ENCODE data around the gene RAB3GAP2.
"Not testable (repeated sequence)": the region's sequence is repeated elsewhere in the genome, so short reads cannot be mapped to it uniquely, and the experiment has no call there.

The RAB3GAP2 gene

DNA sequence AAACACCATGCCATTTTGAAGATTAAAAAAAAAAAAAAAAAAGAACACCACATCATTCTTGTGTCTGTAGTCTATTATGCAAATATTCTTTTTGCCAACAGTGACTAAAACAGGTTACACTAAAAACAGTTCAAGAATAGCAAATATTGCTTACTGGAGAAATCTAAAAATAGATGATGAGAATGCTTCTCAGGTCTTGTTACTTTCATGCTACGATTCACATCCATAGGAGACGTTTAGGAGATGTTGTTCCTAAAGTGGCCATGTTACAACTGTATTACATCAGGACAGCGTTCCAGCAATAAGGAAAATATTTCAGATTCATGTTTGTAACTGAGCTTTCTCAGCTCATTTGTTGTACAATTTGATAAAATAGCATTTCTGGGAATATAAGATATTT, 32.3 kb downstream of the RAB3GAP2 start:
- no peak for DNase-seq (ENCODE audit: low spot score)

DNA sequence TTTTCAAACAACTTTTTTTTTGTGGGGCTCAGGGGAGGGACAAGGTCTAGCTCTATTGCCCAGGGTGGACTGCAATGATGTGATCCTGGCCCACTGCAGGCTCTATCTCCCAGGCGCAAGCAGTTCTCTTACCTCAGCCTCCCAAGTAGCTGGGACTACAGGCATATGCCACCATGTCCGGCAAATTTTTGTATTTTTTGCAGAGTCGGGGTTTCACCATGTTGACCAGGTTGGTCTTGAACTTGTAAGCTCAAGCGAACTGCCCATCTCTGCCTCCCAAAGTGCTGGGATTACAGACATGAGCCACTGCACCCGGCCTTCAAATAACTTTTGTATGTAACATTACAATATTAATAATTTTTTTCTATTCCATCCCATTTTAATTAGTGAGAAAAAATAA, 33.0 kb downstream of the RAB3GAP2 start:
- DNase-seq (ENCODE audit: low spot score), result no peak

DNA sequence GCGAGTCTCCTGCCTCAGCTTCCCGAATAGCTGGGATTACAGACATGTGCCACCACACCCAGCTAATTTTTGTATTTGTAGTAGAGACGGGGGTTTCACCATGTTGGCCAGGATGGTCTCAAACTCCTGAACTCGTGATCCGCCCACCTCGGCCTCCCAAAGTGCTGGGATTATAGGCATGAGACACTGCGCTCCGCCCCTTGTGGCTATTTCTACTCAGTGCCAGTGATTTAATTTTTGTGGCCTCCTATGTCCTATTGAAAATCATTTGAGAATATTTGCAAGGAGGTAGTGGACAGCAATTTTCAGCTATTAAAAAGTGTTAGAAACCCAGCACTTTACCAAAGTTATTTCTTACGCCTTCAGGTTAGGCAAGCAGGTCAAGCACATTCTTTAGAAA, 36.0 kb downstream of the RAB3GAP2 start:
- DNase-seq (ENCODE audit: low spot score), result not testable (repeated sequence)

DNA sequence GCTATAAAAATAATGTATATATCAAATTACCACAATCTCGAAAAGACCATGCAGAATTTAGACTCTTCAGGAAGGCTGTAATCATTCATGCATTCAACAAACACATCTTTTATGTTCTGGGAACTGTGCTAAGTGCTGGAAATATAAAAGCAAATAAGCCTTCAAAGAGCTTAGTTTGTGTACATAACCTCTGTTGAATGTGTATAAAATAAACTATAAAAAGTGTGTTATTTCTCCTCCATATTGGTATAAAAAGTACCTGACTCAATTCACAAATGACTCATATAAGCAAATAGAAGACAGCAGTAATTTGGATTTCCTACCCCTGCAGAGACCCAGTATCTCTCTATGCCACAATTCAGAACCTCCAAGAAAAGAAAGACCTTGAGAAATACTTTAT, 36.8 kb downstream of the RAB3GAP2 start:
- DNase-seq (ENCODE audit: low spot score), result no peak

DNA sequence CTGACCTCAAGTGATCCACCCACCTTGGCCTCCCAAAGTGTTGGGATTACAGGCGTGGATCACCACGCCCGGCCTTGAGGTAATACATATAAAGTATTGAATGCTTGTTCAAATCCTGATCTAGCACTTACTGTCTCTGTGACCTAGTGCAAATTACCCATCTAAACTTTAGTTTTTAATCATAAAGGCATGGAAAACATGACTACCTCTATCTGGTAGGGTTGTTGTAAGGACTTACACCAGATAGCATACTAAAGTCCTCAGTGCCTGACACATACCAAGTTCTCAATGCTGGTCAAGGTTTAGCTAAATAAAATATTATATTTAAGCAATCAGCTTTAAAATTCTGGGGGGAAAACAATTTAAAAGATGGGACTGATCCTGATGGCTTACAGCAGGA, 38.3 kb downstream of the RAB3GAP2 start:
- no peak for DNase-seq (ENCODE audit: low spot score)

DNA sequence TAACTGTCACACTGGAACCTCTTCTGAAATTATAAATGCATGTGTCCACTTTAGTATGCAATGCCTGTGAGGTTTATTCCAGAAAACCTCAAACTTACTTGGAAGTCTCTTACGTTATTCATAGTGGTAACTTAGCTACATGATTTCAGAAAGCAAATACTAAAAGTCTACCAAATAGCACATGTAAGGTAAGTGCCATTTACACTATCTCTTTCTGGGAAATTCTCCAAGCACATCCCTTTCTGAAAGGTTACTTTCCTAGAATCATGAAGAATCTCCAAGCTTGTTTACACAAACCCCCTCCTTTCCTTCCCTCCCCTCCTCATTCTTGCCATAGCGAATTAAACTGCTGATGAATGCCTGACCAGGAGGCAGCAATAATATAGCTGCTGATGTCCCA, 42.5 kb downstream of the RAB3GAP2 start:
- DNase-seq (ENCODE audit: low spot score), result no peak

DNA sequence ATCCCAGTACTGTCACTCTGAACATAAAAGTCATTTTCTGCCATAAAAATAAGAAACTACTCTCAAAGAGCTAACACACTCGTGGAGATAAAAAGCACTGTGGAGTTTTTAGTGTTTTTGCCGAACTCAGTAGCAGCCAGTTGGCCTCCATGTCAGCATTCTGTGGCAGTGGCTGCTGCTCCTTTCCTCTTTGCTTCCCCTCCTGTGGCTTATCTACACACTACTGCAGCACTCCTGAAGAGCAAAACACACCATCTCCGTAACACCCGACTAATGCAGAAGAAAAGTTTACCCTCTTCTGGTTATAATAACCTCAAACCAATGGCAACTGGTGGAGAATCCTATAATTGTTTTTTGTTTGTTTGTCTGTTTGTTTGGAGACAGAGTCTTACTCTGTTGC, 44.9 kb downstream of the RAB3GAP2 start:
- DNase-seq (ENCODE audit: low spot score), result no peak

DNA sequence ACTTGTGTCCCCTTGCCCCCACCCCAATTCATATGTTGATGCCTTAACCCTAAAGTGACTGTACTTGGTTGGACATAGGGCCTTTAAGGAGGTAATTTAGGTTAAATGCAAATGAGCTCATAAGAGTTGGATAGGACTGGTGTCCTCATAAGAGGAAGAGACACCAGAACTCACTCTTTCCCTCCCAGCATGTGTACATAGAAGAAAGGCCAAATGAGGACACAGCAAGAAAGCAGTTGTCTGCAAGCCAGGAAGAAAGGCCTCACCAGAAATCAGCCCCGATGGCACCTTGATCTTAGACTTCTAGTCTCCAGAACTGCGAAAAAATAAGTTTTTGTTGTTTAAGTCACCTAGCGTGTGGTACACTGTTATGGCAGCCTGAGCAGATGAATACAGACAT, 45.5 kb downstream of the RAB3GAP2 start:
- no peak for DNase-seq (ENCODE audit: low spot score)

DNA sequence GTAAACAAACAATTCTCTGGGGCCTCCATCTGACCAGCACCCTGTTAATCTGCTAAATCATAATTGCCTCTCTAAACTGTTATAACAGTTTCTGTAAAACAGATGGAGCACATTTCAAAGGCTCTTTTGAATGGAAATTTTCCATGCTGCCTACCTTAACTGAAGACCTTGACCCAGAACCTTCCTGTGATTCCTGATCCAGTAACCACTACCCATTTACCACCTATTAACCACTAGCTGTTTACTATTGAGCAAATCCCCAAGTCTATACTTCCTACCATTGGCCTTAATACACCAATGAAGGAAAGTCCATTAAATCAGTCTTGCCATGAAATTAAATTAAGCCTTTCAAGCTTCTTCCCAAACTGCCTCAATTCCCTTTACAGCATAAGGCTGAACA, 46.3 kb downstream of the RAB3GAP2 start:
- no peak for DNase-seq (ENCODE audit: low spot score)

DNA sequence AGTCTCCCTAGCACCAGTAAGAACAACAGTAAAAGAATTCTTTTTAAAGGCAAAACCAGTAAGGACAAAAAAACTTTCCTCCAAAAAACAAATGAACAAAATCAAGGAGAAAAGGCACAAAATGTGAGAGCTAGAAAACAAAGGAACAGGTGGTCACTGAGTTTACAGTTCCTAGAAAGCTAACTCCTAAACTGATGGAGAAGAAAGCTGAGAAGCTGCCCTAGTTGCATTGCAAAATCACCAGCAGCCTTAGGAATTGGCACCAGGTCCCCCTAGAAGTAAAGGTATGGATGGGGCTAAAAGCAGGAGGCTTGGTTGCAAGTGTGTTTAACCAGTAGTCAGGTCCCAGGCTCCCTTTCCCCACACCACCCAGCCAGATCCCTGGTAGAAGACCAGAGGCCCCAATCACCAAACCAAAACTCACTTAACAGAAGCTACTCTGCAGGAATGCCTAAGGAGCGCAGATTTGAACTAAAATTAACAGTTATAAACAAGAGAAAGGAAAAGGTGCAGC, 47.6 kb downstream of the RAB3GAP2 start:
- no peak for DNase-seq (ENCODE audit: low spot score)

DNA sequence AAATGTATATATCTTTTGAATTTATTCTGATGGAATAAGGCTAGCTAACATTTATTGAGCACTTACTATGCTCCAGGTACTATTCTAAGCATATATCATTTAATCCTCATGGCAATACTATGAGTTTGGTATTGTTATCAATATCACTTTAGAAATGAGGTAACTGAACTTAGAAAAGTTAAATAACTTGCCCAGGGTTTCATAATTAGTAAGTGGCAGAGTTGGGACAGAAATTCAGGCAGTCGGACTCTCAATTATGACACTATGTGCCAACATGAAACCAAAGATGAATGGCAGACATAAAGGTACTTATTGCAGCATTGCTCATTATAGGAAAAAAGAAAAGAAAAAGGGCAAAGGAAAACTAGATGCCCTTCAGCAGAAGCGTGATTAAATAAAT, 48.2 kb downstream of the RAB3GAP2 start:
- DNase-seq (ENCODE audit: low spot score), result no peak

DNA sequence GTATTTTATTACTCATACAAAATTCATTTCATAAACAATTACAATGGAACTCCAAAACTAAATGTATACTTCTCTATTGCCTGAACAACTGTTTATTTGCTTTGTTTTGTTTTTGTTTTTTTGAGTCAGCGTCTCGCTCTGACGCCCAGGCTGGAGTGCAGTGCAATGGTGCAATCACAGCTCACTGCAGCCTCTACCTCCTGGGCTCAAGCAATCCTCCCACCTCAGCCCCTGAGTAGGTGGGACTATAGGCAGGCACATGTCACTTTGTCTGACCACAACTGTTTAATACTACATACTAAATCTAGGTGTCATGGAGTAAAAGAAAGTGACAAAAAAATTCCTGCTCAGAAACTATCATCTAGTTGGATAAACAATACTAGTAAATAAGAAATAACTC, 49.3 kb downstream of the RAB3GAP2 start:
- DNase-seq (ENCODE audit: low spot score), result no peak

DNA sequence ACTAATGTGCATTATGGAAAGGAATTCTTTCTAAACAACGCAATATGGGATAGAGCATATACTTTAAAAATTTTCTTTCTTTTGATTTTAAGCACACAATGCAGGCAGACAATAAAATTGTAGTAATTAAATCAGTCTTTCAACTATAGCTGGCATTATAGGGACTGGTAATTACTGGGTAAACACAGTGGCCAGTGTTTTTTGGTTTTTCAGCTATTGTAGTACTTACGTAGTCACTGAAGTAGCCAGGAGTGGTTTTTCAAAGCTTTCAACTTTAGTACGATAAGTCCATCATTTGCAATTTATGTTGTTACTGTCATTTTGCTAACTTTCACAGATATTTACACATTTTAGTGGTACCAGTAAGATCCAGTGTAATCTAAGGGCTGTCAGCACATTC, 50.6 kb downstream of the RAB3GAP2 start:
- no peak for DNase-seq (ENCODE audit: low spot score)

DNA sequence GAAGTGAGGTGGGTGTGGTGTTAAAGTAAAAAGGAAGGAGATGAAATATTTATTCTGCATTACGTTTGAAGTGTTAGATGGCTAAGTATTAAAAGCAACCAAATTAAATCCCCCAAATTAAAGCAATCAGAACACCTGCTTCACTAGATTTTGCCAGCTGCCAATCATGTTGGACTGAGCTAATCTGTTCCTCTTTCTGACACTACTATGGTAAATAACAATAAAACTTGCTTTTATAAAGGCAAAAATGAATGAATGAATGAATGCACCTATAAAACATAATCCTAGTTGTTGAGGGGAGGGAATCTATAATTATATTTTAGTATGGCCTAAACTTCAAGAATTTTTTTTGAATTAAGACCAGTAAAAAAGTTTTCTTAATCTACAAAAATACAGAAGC, 51.0 kb downstream of the RAB3GAP2 start:
- DNase-seq (ENCODE audit: low spot score), result no peak

DNA sequence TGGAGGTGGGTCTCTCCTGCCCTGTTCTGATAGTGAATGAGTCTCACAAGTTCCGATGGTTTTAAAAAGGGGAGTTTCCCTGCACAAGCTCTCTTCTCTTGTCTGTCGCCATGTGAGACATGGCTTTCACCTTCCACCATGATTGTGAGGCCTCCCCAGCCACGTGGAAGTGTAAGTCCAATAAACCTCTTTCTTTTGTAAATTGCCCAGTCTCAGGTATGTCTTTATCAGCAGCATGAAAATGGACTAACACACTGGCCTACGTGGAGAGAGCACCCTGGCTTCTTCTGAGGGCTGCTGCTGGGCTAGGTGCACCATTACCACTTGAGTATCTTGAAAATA, 51.6 kb downstream of the RAB3GAP2 start:
- DNase-seq (ENCODE audit: low spot score), result not testable (repeated sequence)

DNA sequence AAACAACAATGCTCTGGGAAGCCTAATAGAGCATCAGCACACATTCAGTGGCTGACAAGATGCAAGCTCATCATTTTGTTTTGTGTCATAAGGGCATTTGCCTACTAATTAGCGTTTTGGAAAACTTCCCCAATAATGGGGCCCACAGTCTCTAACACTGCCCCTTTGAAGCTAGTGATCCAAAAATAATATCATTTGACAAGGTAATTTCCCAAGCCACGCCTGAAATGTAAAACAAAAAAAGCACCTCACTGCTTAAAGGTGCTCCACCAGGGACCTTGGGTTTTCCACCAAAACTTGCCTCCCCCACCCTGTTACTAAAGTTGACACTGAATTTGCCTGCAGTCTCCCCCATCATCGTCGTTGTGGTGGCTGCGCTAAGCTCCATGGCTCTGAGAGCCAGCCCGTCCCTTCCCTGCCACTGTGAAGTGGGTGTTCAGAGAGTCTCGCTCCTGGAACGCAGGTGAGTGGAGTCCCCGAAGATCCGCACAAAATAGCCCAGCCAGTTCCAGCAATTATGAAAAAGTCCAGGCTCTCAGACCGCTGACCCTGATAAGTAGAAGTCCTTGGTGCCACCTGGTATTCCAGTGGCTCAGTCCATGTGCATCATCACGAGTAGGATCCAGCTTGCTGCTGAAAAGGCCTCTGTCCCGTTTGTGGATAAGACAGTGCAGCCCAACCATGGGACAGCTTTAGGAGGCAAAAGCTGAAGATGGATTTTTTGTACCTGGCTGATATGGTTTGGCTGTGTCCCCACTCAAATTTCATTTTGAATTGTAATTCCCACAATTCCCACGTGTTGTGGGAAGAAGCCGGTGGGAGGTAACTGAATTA, 52.2 kb downstream of the RAB3GAP2 start:
- no peak for DNase-seq (ENCODE audit: low spot score)

DNA sequence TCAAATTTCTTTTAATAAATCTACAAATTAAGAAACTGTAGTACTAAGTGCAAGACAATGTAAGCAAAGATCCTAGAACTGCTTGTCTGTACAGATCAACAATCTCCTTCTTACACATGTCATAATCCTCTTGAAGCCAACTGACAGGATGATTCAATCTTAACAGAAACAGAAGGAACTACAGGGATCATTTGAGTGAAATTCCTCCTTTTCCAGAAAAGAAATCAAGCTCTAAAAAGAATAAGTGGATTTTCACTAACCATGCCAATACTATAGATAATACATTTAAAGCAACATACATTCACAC, 53.2 kb downstream of the RAB3GAP2 start:
- DNase-seq (ENCODE audit: low spot score), result no peak

DNA sequence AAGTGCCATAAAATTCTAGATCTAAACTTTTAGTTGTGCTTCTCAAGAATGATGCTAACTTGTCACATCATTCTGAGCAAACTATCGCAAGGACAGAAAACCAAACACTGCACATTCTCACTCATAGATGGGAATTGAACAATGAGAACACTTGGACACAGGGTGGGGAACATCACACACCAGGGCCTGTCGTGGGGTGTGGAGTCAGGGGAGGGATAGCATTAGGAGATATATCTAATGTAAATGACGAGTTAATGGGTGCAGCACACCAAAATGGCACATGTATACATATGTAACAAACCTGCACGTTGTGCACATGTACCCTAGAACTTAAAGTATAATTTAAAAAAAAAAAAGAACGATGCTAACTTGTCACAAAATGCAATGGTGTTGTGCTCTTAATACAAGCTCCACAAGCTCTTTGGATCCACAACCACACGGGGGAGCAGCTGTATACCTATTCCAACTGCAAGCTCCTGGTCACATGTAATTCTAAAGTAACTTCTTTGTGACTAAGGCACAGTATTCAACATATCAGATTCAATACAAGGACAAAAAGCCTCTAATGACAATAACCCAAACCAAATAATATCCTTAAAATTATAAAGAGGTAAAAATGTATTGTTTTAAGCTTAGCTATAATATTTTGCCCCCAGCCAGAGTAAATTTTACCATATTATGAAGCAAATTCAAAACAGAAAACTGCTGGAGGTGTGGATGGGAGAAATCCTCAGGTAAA, 53.7 kb downstream of the RAB3GAP2 start:
- peak; percentile 54 for DNase-seq (ENCODE audit: low spot score)

DNA sequence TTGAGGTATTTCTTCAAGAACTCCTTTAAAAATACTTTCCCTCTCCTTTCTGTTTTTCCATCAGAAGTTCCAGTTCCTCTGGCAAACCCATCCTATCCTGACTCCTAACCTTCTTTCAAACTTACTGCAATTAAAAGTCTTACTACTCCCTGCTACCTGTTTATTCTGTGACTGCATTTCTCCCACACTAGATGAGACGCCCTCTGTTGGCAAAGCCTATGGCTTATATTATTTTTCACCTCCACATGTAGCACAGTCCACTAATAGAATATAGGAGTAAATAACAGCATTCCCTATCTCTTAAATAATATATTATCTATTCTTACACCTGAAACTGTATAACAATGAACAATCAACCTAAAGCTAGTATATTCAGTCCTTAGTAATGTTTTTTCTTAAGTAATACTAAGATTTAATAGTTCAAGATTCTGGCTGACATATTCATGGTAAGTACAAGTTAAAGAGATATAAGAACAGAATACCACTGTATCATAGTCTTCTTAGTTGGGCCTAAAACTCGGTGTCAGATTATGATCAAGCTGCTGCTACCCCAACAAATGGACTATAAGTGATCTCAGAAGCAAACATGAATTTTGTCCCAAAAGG, 54.8 kb downstream of the RAB3GAP2 start:
- peak; percentile 49 for DNase-seq (ENCODE audit: low spot score)

DNA sequence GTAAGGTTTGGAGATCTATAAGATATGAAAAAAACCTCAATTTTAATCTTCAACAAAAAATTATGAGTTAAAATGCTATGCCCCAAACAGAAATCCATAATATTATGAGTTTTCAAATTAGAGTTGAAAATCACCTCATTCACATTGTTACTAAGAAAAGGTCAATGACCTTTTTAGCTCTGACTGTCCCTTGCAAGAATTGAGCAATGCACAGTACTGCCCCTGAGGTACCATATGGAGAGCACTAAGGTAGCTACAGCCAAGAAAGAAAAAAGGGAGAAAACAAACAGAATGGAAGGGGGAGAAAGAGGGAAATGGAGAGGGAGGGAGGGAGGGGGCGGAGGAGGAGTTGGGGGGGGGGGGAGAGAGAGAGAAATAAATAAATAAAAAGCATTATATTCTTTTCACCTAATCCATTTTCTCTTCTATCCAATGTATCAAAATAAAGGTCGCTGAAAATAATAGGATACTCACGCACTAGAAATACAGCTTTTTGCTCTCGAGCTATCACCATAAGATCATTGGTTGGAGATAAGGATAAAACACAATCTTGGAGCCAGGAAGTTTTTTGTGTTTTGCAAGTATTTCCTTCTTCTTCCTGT, 58.8 kb downstream of the RAB3GAP2 start:
- no peak for DNase-seq (ENCODE audit: low spot score)

DNA sequence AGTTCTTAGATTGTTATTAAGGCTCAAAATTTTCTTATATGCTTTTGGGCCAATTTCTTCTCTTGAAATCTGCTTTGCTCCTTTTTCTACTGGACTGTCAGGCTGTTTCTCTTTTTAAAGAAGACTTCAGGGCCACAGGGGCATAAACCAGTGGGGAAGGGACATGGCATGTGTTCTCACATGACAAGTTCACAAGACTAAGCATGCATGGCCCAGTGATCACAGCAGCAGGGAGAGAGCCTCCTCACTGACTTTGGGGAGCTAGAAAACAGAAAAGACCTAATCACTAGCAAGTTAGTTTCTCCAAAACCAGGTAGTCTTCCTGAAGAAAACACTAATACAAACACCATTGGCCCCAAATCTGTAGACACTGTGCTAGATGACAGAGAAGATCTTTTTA, 64.8 kb downstream of the RAB3GAP2 start:
- DNase-seq (ENCODE audit: low spot score), result no peak

DNA sequence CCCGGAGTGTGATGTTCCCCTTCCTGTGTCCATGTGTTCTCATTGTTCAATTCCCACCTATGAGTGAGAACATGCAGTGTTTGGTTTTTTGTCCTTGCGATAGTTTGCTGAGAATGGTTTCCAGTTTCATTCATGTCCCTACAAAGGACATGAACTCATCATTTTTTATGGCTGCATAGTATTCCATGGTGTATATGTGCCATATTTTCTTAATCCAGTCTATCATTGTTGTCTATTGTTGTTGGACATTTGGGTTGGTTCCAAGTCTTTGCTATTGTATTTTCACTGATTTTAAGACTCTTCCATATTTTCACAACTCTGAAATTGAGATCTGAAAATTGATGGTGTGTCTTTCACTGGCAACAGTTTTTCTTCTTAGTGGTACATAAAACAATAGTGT, 67.5 kb downstream of the RAB3GAP2 start:
- not testable (repeated sequence) for DNase-seq (ENCODE audit: low spot score)

DNA sequence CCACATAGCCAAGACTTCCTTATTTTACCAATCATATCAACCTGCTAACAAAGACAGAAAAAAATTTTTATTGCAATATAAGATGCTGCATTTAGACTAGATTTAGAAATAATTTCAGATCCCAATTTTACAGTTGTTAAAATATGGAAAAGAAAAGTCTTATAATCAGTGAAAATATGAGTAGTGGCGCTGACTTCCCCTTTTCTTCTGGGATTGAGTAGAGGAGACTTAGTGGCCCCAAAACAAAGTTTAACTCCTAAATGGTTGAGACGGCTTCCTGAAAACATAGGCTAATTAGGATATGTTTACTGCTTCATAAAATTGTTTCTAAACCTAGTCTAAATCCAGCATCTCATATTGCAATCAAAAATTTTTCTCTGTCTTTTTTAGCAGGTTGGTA, 68.4 kb downstream of the RAB3GAP2 start:
- no peak for DNase-seq (ENCODE audit: low spot score)

Measured in NAMALWA (cell line).